HCT116 (cell line): ENCODE results near the gene DDX1. TPM values are rescaled to one million over a fixed set of nuclear protein-coding genes. Genes with fewer than 3 reads are reported as not detected.

ENCODE experiments used
- ATAC-seq: fragments of 200-7000 bp; cut with Tn5 transposase; 2 replicates; pipeline ENCODE4 v1.9.1; 2020; ENCODE audit warnings: mild to moderate bottlenecking, moderate library complexity
- BruUV-seq: library from RNA; stranded (reverse); fragments of 400-500 nt; replicated peaks from 2 replicates; lab custom pipeline; 2021; lab: Mats Ljungman, UMichigan
- CTCF ChIA-PET: fragments of 300-600 bp; sonication (Branson Sonifier 250); formaldehyde crosslinking; loops from one replicate; lab custom pipeline; 2021; ENCODE audit warnings: antibody characterized with exemption; lab: Charles Lee
- POLR2A ChIA-PET: fragments of 300-600, 350-600 bp; sonication (Branson Sonifier 250); formaldehyde crosslinking; loops from one replicate; lab custom pipeline; 2021; ENCODE audit warnings: antibody characterized with exemption; lab: Charles Lee
- RAD21 ChIA-PET, 2 experiments: fragments of 300-600 bp; sonication (Branson Sonifier 250); formaldehyde crosslinking; loops; one replicate each; lab custom pipeline; 2023; ENCODE audit warnings: low total read pairs in 2 of 2; ENCODE audit not compliant: uncharacterized antibody in 2 of 2, unreplicated experiment in 2 of 2, low non-redundant PET in 1 of 2; lab: Charles Lee
- DNase-seq: peaks from one replicate; pipeline ENCODE4 v3.0.0-alpha.2; 2010; ENCODE audit warnings: low read depth, low spot score
- H2AFZ ChIP-seq: fragments of 200-600 bp; shearing (Covaris generic), sonication (generic); 2 replicates; pipeline ENCODE4 v1.6.1; 2017; ENCODE audit warnings: low read depth, mixed run types, mixed read lengths, antibody characterized with exemption, low read length; ENCODE audit not compliant: poor library complexity, severe bottlenecking
- H3K27ac ChIP-seq: 2 replicates; pipeline ENCODE4 v1.5.1; 2012; ENCODE audit warnings: low read depth, low read length
- H3K27me3 ChIP-seq: fragments of 200-600 bp; sonication (generic); 2 replicates; pipeline ENCODE4 v1.6.1; 2016; ENCODE audit warnings: mixed run types, low read length, mixed read lengths; ENCODE audit not compliant: insufficient read depth
- H3K36me3 ChIP-seq, 2 experiments: fragments of 200-500 bp in 1 of 2; fragments of 200-600 bp in 1 of 2; sonication (Bioruptor generic) in 1 of 2; sonication (generic) in 1 of 2; 2 replicates each; pipeline versions ENCODE4 v1.5.1 to v1.6.1; 2014 to 2016; ENCODE audit warnings: low read length in 2 of 2, inconsistent platforms in 1 of 2, mixed read lengths in 1 of 2, mixed run types in 1 of 2; ENCODE audit not compliant: insufficient read depth in 2 of 2, control insufficient read depth in 1 of 2
- H3K4me1 ChIP-seq, 2 experiments: fragments of 200-600 bp in 1 of 2; sonication (generic) in 1 of 2; 2 replicates each; pipeline versions ENCODE4 v1.5.1 to v1.6.1; 2012 to 2017; ENCODE audit warnings: low read length in 2 of 2, inconsistent platforms in 1 of 2, mild to moderate bottlenecking in 1 of 2, mixed read lengths in 1 of 2, mixed run types in 1 of 2, moderate library complexity in 1 of 2; ENCODE audit not compliant: insufficient read depth in 2 of 2, control insufficient read depth in 1 of 2
- H3K4me2 ChIP-seq: fragments of 200-600 bp; sonication (generic); 2 replicates; pipeline ENCODE4 v1.6.1; 2017; ENCODE audit warnings: mixed run types, low read length, mixed read lengths
- H3K4me3 ChIP-seq, 2 experiments: fragments of 200-600 bp in 1 of 2; sonication (generic) in 1 of 2; replicated peaks in 1 of 2; 2 replicates each; pipeline ENCODE4 v1.5.1; 2011 to 2016; ENCODE audit warnings: low read length in 2 of 2, control low read depth in 1 of 2, low read depth in 1 of 2, mild to moderate bottlenecking in 1 of 2, mixed read lengths in 1 of 2, mixed run types in 1 of 2
- H3K79me2 ChIP-seq: fragments of 200-600 bp; sonication (generic); 2 replicates; pipeline ENCODE4 v1.6.1; 2017; ENCODE audit warnings: mild to moderate bottlenecking, mixed run types, low read length, moderate library complexity, mixed read lengths; ENCODE audit not compliant: insufficient read depth
- H3K9ac ChIP-seq: fragments of 200-600 bp; sonication (generic); 2 replicates; pipeline ENCODE4 v1.6.1; 2016; ENCODE audit warnings: low read length, mixed read lengths
- H3K9me2 ChIP-seq: fragments of 200-600 bp; sonication (generic), shearing (Covaris generic); 2 replicates; pipeline ENCODE4 v1.6.1; 2017; ENCODE audit warnings: mixed run types, mild to moderate bottlenecking, moderate library complexity; ENCODE audit not compliant: insufficient read depth
- H3K9me3 ChIP-seq, 2 experiments: fragments of 200-500 bp in 1 of 2; fragments of 200-600 bp in 1 of 2; sonication (Bioruptor generic) in 1 of 2; sonication (generic) in 1 of 2; 2 replicates each; pipeline ENCODE4 v1.6.1; 2014 to 2017; ENCODE audit warnings: low read length in 2 of 2, mixed read lengths in 2 of 2, inconsistent platforms in 1 of 2, low read depth in 1 of 2, mild to moderate bottlenecking in 1 of 2, mixed run types in 1 of 2, moderate library complexity in 1 of 2; ENCODE audit not compliant: control insufficient read depth in 1 of 2, insufficient read depth in 1 of 2
- H4K20me1 ChIP-seq: fragments of 200-600 bp; sonication (generic), shearing (Covaris generic); 2 replicates; pipeline ENCODE4 v1.6.1; 2017; ENCODE audit warnings: mixed run types, mild to moderate bottlenecking, moderate library complexity; ENCODE audit not compliant: insufficient read depth
- CEBPB ChIP-seq: IDR thresholded peaks from 2 replicates; pipeline ENCODE4 v1.6.1; 2012; ENCODE audit warnings: low read depth
- CTCF ChIP-seq, 3 experiments: fragments of 200-600 bp in 1 of 3; sonication (generic) in 1 of 3; IDR thresholded peaks in 2 of 3; conservative IDR thresholded peaks in 1 of 3; 2 replicates each; pipeline ENCODE4 v1.5.1; 2012 to 2017; ENCODE audit warnings: low read depth in 2 of 3, low read length in 2 of 3, antibody characterized with exemption in 1 of 3, borderline replicate concordance in 1 of 3, control low read depth in 1 of 3, mild to moderate bottlenecking in 1 of 3, mixed read lengths in 1 of 3, mixed run types in 1 of 3, moderate library complexity in 1 of 3; ENCODE audit not compliant: insufficient read depth in 1 of 3
- ELF1 ChIP-seq: IDR thresholded peaks from 2 replicates; pipeline ENCODE4 v1.6.1; 2012; ENCODE audit warnings: low read depth, borderline replicate concordance
- FOSL1 ChIP-seq: IDR thresholded peaks from 2 replicates; pipeline ENCODE4 v1.6.1; 2012; ENCODE audit warnings: low read depth
- JUND ChIP-seq: IDR thresholded peaks from 2 replicates; pipeline ENCODE4 v1.6.1; 2012
- RAD21 ChIP-seq: IDR thresholded peaks from 2 replicates; pipeline ENCODE4 v1.6.1; 2012; ENCODE audit warnings: low read depth, mild to moderate bottlenecking
- SIN3A ChIP-seq: IDR thresholded peaks from 2 replicates; pipeline ENCODE4 v1.6.1; 2012; ENCODE audit warnings: low read depth
- SP1 ChIP-seq: IDR thresholded peaks from 2 replicates; pipeline ENCODE4 v1.6.1; 2012; ENCODE audit warnings: low read depth
- TCF7L2 ChIP-seq: IDR thresholded peaks from 2 replicates; pipeline ENCODE4 v1.7.0; 2011; ENCODE audit warnings: borderline replicate concordance, inconsistent platforms; ENCODE audit not compliant: insufficient read depth, insufficient read length; ENCODE audit errors: extremely low read depth
- ZBTB33 ChIP-seq: IDR thresholded peaks from 2 replicates; pipeline ENCODE4 v1.6.1; 2011; ENCODE audit warnings: mild to moderate bottlenecking, low read length, moderate library complexity; ENCODE audit not compliant: insufficient replicate concordance; ENCODE audit errors: extremely low read depth
- intact Hi-C: fragments of 100-400 bp; cut with micrococcal nuclease; formaldehyde crosslinking; loops from 2 replicates; pipeline ENCODE4 v1.10.0; 2022
- total RNA-seq: library from RNA; stranded (reverse); gene quantifications from one replicate; pipeline ENCODE4 v1.2.1, GENCODE V29; 2021; ENCODE audit not compliant: unreplicated experiment

The DDX1 gene
- total RNA-seq, 1 experiment from 2014 or later, result 117 TPM

- Histone ChIP-seq H3K9ac (no peak overlapping the region), H3K4me2 (no peak overlapping the region), H3K9me2 (no peaks in the 10 kb centered on the region), H3K4me1 (no peaks in the 10 kb centered on the region), H2AFZ (no peak overlapping the region), H4K20me1 (no peaks in the 10 kb centered on the region; the same call in 1 of the 2 replicates), H3K4me3 (no peak overlapping the region), H3K36me3 (peaks cover 40 to 42% of the 10 kb centered on the region in 2 experiments), H3K27me3 (no peaks in the 10 kb centered on the region), H3K27ac (no peak overlapping the region), H3K9me3 (no peaks in the 10 kb centered on the region), H3K79me2 (no peaks in the 10 kb centered on the region)
- ChIA-PET CTCF (no interaction called here), POLR2A (no interaction called here), RAD21 (no interaction called here)
- no peak for DNase-seq
- TF ChIP-seq ELF1, result no peak
- no peak for TF ChIP-seq SP1
- no peak for TF ChIP-seq FOSL1
- TF ChIP-seq SIN3A, result no peak
- TF ChIP-seq CTCF (IDR thresholded peaks at IDR 0.05 in 2 of 3, conservative IDR thresholded peaks at IDR 0.05 in 1 of 3; ENCODE audit: borderline replicate concordance in 1 of 3, insufficient read depth in 1 of 3, low read depth in 2 of 3, low read length in 2 of 3), result no peak
- no peak for TF ChIP-seq JUND
- TF ChIP-seq TCF7L2, result no peak
- no peak for TF ChIP-seq ZBTB33
- no peak for TF ChIP-seq CEBPB
- TF ChIP-seq RAD21, result no peak
- BruUV-seq, result no TSS peak
- ATAC-seq, result no peak
- intact Hi-C loops, result no loop called here
Observed at GRCh38 chr2:15617778-15618448, 26.2 kb downstream of the DDX1 start.
